HG02970 (cell line): ENCODE measurements around the gene S1PR2.

Experiments used
- ATAC-seq: cut with Tn5 transposase; IDR thresholded peaks from one replicate; pipeline ENCODE4 v1.9.1; 2021; ENCODE audit warnings: mild to moderate bottlenecking, moderate library complexity, moderate number of reproducible peaks; ENCODE audit not compliant: unreplicated experiment, low FRiP score

Gene S1PR2, protein sequence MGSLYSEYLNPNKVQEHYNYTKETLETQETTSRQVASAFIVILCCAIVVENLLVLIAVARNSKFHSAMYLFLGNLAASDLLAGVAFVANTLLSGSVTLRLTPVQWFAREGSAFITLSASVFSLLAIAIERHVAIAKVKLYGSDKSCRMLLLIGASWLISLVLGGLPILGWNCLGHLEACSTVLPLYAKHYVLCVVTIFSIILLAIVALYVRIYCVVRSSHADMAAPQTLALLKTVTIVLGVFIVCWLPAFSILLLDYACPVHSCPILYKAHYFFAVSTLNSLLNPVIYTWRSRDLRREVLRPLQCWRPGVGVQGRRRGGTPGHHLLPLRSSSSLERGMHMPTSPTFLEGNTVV

DNA sequence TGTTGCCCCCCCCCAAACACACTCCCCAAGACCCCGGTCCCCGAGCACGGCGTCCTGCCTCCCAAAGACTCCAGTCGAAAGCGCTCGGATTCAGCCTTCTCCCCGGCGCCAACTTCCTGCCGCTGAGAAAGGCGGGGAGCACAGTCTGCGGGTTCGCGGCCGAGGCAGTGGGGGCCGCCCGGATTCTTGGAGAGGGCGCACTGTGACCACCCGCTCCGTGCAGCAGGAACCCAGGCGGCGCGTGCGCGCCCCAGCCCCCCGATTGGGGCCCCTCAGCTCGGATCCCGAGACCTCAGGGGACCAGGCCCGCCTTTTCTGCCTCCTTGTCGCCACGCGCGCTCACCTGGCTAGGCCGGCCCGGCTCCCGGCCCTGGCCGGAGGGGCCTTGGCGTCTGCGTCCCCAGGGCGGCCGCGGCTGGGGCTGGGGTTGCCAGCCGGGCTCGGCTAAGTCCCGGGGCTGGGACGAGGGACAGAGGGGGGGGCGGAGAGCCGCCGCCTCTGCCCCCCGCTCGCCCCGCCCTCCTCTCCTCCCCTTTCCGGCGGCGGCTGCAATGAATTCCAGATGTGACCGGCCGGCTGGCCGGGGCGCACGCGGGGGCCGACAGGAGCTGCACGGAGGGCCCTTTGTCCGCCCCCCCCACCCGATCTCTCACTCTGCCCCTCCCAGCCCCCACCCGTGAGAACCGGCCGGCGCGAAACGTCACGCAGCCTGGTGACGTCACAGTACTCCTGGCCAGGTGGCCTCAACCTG, at the start of gene S1PR2:
S1PR2 (minus strand) TSS at position 471 of the 751 bp plus-strand sequence. CDS start 6,426 bp downstream, outside the sequence.
- ATAC-seq: peak; percentile 55

DNA sequence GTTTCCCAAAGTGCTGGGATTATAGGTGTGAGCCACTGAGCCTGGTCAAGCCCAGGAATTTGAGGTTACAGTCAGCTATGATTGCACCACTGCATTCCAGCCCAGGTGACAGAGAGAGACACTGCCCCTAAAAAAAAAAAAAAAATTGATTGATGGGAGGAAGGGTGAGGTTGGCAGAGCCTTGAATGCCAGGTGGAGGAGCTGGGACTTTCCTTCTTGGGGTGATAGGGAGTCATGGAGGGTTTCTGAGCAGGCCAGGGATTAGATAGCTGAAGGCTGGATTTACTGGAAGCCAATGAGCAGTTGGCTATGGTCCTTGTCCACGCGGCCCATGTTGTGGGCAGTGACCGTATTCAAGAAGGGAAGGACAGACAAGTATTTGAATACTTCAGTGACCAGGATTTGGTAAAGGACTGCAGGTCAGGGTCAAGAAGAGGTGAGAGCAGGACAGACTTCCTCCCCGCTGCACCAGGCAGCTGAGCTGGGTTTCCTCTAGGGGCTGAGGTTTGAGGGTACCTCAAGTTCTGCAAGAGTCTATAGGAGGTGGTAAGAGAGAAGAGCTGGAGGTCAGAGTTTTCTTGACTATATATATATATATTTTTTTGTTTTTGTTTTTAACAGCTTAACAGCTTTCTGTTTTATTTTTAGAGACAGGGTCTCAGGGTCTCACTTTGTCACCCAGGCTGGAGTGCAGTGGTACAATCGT, 48.8 kb upstream of the S1PR2 start:
- no peak for ATAC-seq

DNA sequence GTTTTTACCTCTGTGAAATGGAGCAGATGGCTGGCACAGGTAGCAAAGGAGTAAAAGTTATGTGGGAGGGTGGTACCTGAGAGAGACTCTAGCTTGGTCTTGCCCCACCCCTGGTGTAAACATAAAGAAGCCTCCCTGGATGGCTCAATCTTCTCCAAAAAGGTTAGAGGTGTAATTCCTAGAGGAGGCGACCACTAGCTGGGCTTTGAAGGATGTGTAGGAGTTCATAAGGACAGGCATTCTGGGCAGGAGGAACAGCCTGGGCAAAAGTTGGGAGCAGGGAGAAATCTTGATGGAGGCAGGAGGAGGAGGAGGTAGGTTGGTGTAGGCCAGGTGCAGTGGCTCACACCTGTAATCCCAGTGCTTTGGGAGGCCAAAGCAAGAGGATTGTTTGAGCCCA, 47.8 kb upstream of the S1PR2 start:
- ATAC-seq: no peak

DNA sequence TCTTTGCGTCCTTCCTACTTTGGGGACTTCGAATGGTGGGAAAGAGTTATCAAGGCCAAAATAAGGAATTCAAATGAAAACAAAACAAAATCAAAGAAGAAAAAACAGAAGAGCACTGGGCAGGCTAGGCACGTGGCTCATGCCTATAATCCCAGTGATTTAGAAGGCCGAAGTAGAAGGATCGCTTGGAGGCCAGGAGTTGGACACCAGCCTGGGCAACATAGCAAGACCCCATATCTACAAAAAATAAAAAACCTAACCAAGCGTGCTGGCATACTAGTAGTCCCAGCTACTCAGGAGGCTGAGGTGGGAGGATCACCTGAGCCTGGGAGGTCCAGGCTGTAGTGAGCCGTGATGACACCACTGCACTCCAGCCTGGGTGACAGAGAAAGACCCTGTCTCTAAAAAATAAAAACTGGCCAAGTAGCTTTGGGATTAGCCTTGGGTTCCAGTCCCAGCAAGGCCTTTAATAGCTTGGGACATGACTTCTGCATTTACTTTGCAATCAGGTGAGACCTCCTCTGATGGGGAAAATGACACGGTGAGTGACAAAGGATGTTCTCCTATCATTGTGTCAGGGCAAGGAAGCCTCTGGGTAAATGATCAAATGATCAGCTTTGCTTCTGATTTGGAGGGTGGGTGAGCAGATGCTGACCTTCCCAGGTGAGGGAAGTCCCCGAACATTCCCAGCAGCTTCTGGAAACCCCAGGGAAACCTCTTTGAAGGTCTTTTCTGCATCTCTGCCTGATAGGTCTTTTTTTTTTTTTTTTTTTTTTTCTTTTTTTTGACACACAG, 46.9 kb upstream of the S1PR2 start:
- ATAC-seq: no peak

DNA sequence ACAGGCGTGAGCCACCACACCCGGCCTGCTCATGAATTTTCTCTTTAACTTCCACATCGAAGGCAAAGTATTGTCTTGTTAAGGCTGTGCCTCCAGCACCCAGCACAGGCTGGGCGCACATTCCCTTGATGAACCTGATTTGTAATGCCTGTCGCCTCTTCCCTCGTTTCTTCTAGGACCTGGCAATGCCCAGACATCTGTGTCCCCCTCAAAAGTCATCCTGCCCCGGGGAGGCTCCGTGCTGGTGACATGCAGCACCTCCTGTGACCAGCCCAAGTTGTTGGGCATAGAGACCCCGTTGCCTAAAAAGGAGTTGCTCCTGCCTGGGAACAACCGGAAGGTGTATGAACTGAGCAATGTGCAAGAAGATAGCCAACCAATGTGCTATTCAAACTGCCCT, 43.5 kb upstream of the S1PR2 start:
- ATAC-seq: no peak

DNA sequence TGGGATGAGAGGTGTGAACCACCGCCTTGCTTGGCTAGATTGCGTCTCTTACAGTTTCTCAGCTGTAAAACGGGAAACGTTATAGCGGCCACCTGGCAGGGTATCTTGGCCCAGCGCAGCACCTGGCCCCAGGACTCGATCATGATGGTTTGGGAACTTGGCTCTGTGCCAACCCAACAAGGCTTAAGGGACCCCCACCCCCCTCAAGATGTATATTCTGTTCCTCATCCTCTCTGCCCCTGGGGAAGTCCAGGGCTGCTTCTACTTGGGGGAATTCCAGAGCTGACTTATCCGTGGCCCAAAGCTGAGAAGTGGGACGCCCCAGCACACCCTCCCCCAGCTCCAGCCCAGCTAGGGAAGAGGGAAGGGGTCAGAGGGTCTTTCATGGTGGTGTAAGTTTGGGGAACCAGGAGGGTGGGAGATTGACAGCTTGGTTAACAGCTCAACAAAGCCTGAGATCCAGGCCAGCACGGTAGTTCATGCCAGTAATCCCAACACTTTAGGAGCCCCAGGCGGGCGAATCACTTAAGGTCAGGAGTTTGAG, 40.5 kb upstream of the S1PR2 start:
- ATAC-seq: peak; percentile 22

DNA sequence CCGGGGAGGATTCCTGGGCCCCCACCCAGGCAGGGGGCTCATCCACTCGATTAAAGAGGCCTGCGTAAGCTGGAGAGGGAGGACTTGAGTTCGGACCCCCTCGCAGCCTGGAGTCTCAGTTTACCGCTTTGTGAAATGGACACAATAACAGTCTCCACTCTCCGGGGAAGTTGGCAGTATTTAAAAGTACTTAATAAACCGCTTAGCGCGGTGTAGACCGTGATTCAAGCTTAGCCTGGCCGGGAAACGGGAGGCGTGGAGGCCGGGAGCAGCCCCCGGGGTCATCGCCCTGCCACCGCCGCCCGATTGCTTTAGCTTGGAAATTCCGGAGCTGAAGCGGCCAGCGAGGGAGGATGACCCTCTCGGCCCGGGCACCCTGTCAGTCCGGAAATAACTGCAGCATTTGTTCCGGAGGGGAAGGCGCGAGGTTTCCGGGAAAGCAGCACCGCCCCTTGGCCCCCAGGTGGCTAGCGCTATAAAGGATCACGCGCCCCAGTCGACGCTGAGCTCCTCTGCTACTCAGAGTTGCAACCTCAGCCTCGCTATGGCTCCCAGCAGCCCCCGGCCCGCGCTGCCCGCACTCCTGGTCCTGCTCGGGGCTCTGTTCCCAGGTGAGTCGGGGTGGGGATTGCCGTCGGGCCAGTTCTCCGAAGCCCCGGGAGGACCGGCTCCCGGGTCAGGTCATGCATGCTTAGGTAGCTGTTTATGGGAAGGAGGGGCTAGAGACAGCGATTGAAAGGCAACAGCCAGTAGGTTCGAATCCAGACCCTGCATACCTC, 39.7 kb upstream of the S1PR2 start, which contains the start of gene ICAM1:
ICAM1 (plus strand) TSS at position 505 of the 779 bp plus-strand sequence; CDS start at position 545, 40 bp downstream.
- peak; percentile 47 for ATAC-seq

DNA sequence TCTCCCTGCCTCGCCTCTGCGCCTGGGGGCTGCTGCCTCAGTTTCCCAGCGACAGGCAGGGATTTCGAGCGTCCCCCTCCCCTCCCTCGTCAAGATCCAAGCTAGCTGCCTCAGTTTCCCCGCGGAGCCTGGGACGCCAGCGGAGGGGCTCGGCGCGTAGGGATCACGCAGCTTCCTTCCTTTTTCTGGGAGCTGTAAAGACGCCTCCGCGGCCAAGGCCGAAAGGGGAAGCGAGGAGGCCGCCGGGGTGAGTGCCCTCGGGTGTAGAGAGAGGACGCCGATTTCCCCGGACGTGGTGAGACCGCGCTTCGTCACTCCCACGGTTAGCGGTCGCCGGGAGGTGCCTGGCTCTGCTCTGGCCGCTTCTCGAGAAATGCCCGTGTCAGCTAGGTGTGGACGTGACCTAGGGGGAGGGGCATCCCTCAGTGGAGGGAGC, 39.1 kb upstream of the S1PR2 start:
- ATAC-seq: peak; percentile 25

DNA sequence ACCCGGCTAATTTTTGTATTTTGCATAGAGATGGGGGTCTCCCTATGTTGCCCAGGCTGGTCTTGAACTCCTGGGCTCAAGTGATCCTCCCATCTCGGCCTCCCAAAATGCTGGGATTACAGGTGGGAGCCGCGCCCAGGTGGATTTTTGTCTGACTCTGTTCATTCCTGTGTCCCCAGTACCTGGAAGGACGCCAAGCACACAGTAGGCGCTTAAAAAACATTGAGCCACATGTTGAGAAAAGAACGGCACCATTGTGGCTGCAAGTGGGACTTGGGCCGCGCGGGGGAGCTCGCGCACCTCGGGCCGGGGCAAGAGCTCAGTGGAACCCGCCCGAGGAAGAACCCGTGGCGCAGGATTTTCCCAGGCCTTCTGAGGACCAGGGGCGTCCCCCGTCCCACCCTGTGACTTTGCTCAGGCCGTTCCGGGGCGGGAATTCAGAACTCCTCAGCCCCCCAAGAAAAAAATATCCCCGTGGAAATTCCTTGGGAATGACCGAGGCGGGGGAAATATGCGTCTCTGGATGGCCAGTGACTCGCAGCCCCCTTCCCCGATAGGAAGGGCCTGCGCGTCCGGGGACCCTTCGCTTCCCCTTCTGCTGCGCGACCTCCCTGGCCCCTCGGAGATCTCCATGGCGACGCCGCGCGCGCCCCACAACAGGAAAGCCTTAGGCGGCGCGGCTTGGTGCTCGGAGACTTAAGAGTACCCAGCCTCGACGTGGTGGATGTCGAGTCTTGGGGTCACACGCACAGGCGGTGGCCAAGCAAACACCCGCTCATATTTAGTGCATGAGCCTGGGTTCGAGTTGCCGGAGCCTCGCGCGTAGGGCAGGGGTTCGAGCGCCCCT, 38.4 kb upstream of the S1PR2 start:
- no peak for ATAC-seq

DNA sequence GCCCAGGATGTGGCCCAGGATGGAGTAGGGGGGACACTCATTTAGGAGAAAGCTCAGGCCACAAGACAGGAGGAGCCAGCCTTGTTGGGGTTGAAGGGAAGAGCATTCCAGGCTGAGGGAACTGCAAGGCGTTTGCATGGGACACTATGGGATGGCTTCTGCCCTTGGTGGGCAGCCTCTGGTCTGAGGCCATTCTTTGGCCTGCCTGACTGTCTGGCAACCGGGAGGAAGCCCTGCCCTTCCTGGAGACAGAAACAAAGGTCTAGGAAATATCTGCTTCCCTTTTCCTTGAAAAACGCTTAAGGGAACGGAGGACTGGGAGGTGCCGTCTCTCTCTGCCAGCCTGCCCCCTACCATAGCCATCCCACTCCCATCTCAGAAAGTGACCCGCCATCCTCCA, 36.9 kb upstream of the S1PR2 start:
- no peak for ATAC-seq

DNA sequence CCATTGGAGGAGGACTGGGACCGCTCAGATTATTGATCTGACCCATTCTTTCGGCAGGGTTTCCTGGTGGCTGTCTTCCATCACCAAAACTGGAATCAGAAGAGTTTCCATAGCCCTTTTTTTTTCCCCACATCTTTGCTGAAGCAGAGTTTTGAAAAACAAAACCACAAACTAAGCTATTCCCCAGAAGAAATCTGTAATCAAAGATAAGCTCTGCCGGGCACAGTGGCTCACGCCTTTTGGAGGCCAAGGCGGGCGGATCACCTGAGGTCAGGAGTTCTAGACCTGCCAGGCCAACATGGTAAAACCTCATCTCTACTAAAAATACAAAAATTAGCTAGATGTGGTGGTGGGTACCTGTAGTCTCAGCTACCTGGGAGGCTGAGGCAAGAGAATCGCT, 35.6 kb upstream of the S1PR2 start:
- no peak for ATAC-seq

DNA sequence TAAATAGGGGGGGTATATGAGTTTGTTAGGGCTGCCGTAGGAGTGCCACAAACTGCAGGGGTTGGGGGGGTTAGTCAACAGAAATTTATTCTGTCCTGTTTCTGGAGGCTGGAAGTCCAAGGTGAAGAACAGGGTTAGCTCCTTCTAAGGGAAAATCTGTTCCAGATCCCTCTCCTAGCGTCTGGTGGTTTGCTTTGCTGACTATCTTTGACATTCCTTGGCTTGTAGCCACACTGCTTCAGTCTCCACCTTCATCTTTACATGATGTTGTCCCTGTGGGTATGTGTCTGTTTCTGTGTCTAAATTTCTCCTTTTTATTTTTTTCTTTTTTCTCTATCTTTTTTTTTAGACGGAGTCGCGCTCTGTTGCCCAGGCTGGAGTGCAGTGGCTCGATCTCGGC, 31.6 kb upstream of the S1PR2 start:
- no peak for ATAC-seq

DNA sequence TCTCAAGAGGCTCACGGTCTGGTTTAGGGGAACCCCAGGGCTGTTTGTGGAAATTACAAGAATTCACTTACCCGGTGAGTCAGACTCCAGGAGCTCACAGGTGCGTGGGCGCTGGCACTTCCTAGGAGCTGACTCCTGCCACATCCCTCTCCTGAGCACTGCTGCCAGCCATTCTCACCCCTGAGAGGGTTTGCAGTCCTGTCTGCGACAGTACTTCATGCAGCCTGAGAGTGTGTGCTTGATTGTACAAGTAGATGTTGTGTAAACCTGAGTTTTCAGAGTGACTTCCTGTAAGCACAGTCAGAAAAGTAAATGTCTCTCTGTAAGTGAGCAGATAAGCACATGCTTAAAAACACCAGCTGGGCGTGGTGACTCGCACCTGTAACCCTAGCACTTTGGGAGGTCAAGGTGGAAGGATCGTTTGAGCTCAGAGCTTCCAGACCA, 29.0 kb upstream of the S1PR2 start:
- no peak for ATAC-seq

DNA sequence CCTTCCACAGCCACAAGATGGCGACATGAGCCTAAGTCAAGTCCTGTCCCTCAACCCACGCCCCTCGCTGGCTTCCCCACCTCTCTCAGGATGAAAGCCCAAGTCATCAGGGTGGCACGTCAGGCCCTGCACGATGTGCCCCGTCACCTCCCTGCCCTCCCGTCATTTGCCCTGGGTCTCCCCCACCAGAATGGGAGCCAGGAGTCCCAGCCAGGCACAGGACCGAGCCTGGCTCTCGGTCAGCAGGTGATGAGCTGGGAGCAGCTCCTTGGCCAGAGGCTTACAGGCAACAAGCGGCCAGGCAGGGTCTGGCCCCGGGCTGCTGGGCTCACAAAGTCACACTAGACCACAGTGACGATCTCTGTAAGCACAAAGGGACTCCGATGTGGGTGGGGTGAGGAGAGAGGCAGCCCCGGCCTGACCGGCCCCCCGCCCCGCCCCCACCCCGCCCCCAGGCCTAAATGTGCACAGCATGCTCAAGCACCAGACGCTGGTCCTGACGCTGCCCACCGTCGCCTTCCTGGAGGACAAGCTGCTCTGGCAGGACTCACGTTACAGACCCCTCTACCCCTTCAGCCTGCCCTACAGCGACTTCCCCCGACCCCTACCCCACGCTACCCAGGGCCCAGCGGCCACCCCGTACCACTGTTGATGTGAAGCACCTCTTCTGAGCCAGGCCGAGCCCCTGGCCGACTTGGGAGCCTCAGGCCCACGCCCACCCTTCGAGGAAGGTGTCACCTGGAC, 28.2 kb upstream of the S1PR2 start:
- ATAC-seq: no peak

DNA sequence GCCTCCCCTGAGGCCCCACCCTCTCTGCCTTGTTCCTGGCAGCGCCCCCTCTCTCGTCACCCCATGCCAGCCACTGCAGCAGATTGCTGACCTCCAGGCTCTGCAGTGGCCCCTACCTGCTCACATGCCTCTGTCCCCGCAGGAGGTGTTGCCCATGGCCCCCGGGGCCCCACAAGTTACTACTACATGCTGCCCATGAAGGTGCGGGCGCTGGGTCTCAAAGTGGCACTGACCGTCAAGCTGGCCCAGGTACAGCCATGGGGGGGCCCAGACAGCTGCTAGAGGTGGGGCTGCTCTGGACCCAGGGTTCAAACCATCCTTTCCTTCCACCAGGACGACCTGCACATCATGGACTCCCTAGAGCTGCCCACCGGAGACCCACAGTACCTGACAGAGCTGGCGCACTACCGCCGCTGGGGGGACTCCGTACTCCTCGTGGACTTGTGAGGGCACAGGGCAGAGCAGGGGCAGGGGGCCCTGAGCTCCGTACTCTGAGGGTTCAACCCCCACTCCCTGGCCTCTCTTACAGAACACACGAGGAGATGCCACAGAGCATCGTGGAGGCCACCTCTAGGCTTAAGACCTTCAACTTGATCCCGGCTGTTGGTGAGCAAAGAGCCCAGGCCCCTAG, 27.1 kb upstream of the S1PR2 start:
- ATAC-seq: no peak

DNA sequence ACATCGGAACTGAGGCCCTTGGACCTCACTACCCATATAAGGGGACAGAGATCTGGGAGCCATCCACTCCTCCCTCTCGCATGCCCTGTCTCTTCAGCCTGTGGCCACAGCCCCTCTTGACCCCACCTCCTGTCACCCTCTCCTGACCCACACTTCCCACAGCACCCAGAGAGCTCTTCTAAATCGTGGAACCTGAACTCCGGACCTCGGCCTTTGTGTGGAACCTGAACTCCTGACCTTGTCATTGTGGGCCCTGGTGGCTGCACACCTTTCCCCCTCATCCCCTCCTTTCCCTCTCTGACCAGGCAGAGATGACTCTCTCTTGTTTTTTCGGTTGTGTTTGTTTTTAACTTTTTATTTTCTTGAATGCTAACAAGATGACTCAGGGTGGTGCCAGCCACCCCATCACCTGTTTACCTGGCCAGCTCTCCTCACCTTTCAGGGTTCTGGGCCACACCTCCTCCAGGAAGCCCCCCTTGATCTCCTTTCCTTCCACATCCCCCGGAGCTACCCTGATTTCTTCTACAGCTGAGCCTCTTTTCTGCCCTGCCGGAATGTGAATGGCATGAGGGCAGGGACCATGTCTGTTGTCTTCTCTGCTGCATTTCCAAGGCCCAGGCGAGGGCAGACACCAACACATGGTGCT, 26.0 kb upstream of the S1PR2 start:
- ATAC-seq: no peak

DNA sequence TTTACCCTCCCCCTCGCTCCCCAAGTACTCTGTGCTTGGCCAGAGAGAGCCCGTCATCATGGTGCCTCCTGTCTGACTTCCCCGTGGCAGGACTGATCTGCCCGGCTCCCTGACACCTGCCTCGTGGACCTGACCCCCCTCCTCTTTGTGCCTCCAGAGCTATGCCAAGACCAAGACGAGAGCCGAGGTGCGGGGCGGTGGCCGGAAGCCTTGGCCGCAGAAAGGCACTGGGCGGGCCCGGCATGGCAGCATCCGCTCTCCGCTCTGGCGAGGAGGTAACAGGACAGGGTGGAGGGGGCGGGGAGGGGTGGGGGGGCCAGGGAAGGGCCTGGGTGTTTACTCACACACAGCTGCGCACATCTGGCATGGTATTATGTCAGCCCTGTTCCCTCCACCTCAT, 25.4 kb upstream of the S1PR2 start:
- ATAC-seq: no peak
